Measurements from ENCODE around the gene PCLAF.

Gene PCLAF

GRCh38 chr15:64315216-64315615 lies 66.0 kb downstream of the PCLAF start:
- no peak for DNase-seq (ENCODE audit: low spot score)

- DNase-seq (ENCODE audit: low spot score) = no peak
Measured at GRCh38 chr15:64314456-64314855, 66.8 kb downstream of the PCLAF start.

All from HuH-7.5 (cell line).